GM12878 (cell line): ENCODE results near the gene FOXK1. TPM values are rescaled to one million over a fixed set of nuclear protein-coding genes. Genes with fewer than 3 reads are reported as not detected.

Source experiments
- ATAC-seq: fragments of 200-7000 bp; cut with Tn5 transposase; 3 replicates; pipeline ENCODE4 v1.9.1; 2020; ENCODE audit warnings: mild to moderate bottlenecking, moderate library complexity
- BruUV-seq: library from RNA; stranded (reverse); fragments of 400-500 nt; replicated peaks from 2 replicates; lab custom pipeline; 2021; lab: Mats Ljungman, UMichigan
- CTCF ChIA-PET: fragments of 300-600 bp; sonication (Branson Sonifier 250); formaldehyde crosslinking; extraction: SDS; loops from one replicate; lab custom pipeline; 2021; ENCODE audit warnings: inconsistent platforms; lab: Yijun Ruan, JAX
- POLR2A ChIA-PET: fragments of 350-600 bp; formaldehyde crosslinking; extraction: SDS; loops from one replicate; lab custom pipeline; 2021; ENCODE audit warnings: inconsistent platforms; lab: Charles Lee
- RAD21 ChIA-PET: fragments of 300-600 bp; sonication (Branson Sonifier 250); formaldehyde crosslinking; loops from one replicate; lab custom pipeline; 2023; ENCODE audit warnings: antibody characterized with exemption; ENCODE audit not compliant: unreplicated experiment; lab: Charles Lee
- SMC1A ChIA-PET: fragments of 300-600 bp; sonication (Branson Sonifier 250); formaldehyde crosslinking; loops from one replicate; lab custom pipeline; 2023; ENCODE audit not compliant: unreplicated experiment, uncharacterized antibody; lab: Charles Lee
- DNase-seq: peaks from one replicate; pipeline ENCODE4 v3.0.0-alpha.2; 2011; ENCODE audit warnings: low read depth, low spot score
- FAIRE-seq: peaks from 3 replicates; lab custom pipeline; 2011; peaks lifted over from hg19 to GRCh38; lab: Jason Lieb, UNC
- H2AFZ ChIP-seq: 2 replicates; pipeline ENCODE4 v1.6.0; 2011; ENCODE audit warnings: low read depth, low read length, control low read depth; ENCODE audit not compliant: control insufficient read depth
- H3K27ac ChIP-seq: 2 replicates; pipeline ENCODE4 v1.5.1; 2011; ENCODE audit warnings: control low read depth; ENCODE audit not compliant: control insufficient read depth, insufficient read depth
- H3K27me3 ChIP-seq, 2 experiments: replicated peaks in 1 of 2; 2 replicates each; pipeline versions ENCODE4 v1.6.0 to v1.6.1; 2011; ENCODE audit warnings: low read length in 1 of 2; ENCODE audit not compliant: control insufficient read depth in 2 of 2, insufficient read depth in 2 of 2
- H3K36me3 ChIP-seq, 2 experiments: 2 replicates each; pipeline ENCODE4 v1.5.1; 2011; ENCODE audit warnings: low read length in 1 of 2; ENCODE audit not compliant: control insufficient read depth in 2 of 2, insufficient read depth in 2 of 2
- H3K4me1 ChIP-seq: 2 replicates; pipeline ENCODE4 v1.6.1; 2011; ENCODE audit warnings: mild to moderate bottlenecking, low read length, moderate library complexity, mixed read lengths; ENCODE audit not compliant: control insufficient read depth, insufficient read depth
- H3K4me2 ChIP-seq: 2 replicates; pipeline ENCODE4 v1.6.0; 2011; ENCODE audit warnings: control low read depth; ENCODE audit not compliant: control insufficient read depth, insufficient read depth
- H3K4me3 ChIP-seq: fragments of 200-600 bp; sonication (generic); 2 replicates; pipeline ENCODE4 v1.5.1; 2016
- H3K79me2 ChIP-seq: 2 replicates; pipeline ENCODE4 v1.6.0; 2011; ENCODE audit warnings: low read length; ENCODE audit not compliant: control insufficient read depth, insufficient read depth
- H3K9ac ChIP-seq: 2 replicates; pipeline ENCODE4 v1.8.0; 2011; ENCODE audit warnings: low read length, control low read depth, mixed read lengths; ENCODE audit not compliant: control insufficient read depth, insufficient read depth
- H3K9me3 ChIP-seq: replicated peaks from 3 replicates; pipeline ENCODE4 v1.5.1; 2011; ENCODE audit warnings: mild to moderate bottlenecking, low read length; ENCODE audit not compliant: control insufficient read depth, insufficient read depth
- H4K20me1 ChIP-seq: 2 replicates; pipeline ENCODE4 v1.6.0; 2011; ENCODE audit not compliant: control insufficient read depth, insufficient read depth
- ATF7 ChIP-seq: fragments of 450-650 bp; IDR thresholded peaks from 2 replicates; pipeline ENCODE4 v1.6.1; 2016; ENCODE audit warnings: low read depth, mild to moderate bottlenecking
- CBX5 ChIP-seq: sonication (generic); IDR thresholded peaks from 2 replicates; pipeline ENCODE4 v1.6.1; 2016; ENCODE audit warnings: low read depth, moderate library complexity, mild to moderate bottlenecking, inconsistent platforms
- CHD2 ChIP-seq: IDR thresholded peaks from 2 replicates; pipeline ENCODE4 v1.6.1; 2011; ENCODE audit warnings: low read depth, low read length, improper control_type of control experiment, borderline replicate concordance
- CREM ChIP-seq: IDR thresholded peaks from 2 replicates; pipeline ENCODE4 v1.6.1; 2014; ENCODE audit warnings: antibody characterized with exemption, low read depth
- EED ChIP-seq: sonication (generic); IDR thresholded peaks from 2 replicates; pipeline ENCODE4 v1.6.1; 2016; ENCODE audit warnings: antibody characterized with exemption, low read depth
- IKZF1 ChIP-seq: fragments of 450-650 bp; conservative IDR thresholded peaks from 2 replicates; pipeline ENCODE4 v1.6.1; 2017; ENCODE audit warnings: antibody characterized with exemption, mild to moderate bottlenecking
- IKZF2 ChIP-seq, 2 experiments: fragments of 450-650 bp; IDR thresholded peaks; 2 replicates each; pipeline ENCODE4 v1.6.1; 2017; ENCODE audit warnings: mild to moderate bottlenecking in 2 of 2, moderate library complexity in 2 of 2
- KLF5 ChIP-seq: fragments of 450-650 bp; IDR thresholded peaks from 2 replicates; pipeline ENCODE4 v1.6.1; 2014; ENCODE audit warnings: mild to moderate bottlenecking; ENCODE audit not compliant: partially characterized antibody
- LARP7 ChIP-seq: fragments of 450-650 bp; IDR thresholded peaks from 2 replicates; pipeline ENCODE4 v1.6.1; 2017; ENCODE audit warnings: mild to moderate bottlenecking
- MEF2B ChIP-seq: fragments of 450-650 bp; IDR thresholded peaks from 2 replicates; pipeline ENCODE4 v1.6.1; 2018; ENCODE audit warnings: mild to moderate bottlenecking, moderate library complexity; ENCODE audit not compliant: partially characterized antibody, poor library complexity, severe bottlenecking
- MXI1 ChIP-seq: fragments of 150-350 bp; IDR thresholded peaks from 2 replicates; pipeline ENCODE4 v1.6.1; 2011; ENCODE audit warnings: low read depth, mild to moderate bottlenecking, inconsistent platforms, low read length, improper control_type of control experiment
- NBN ChIP-seq: fragments of 450-650 bp; IDR thresholded peaks from 2 replicates; pipeline ENCODE4 v1.6.1; 2016
- NR2F1 ChIP-seq: fragments of 450-650 bp; conservative IDR thresholded peaks from 2 replicates; pipeline ENCODE4 v1.6.1; 2017; ENCODE audit warnings: mild to moderate bottlenecking
- PAX5 ChIP-seq: IDR thresholded peaks from 2 replicates; pipeline ENCODE4 v1.6.1; 2011; ENCODE audit warnings: low read depth, low read length, borderline replicate concordance
- PML ChIP-seq: IDR thresholded peaks from 2 replicates; pipeline ENCODE4 v1.6.1; 2012; ENCODE audit warnings: low read length, inconsistent platforms
- RAD21 ChIP-seq: IDR thresholded peaks from 2 replicates; pipeline ENCODE4 v1.6.1; 2011; ENCODE audit warnings: mild to moderate bottlenecking, low read depth, low read length, moderate library complexity; ENCODE audit not compliant: insufficient read depth
- RCOR1 ChIP-seq: conservative IDR thresholded peaks from 2 replicates; pipeline ENCODE4 v1.6.1; 2012; ENCODE audit warnings: low read depth, low read length, improper control_type of control experiment
- RELA ChIP-seq: fragments of 450-650 bp; IDR thresholded peaks from 2 replicates; pipeline ENCODE4 v1.8.0; 2014; ENCODE audit warnings: borderline replicate concordance; ENCODE audit not compliant: partially characterized antibody
- SMAD1 ChIP-seq: fragments of 450-650 bp; IDR thresholded peaks from 2 replicates; pipeline ENCODE4 v1.6.1; 2018; ENCODE audit warnings: mild to moderate bottlenecking, low read depth; ENCODE audit not compliant: partially characterized antibody
- SMARCA5 ChIP-seq: fragments of 450-650 bp; IDR thresholded peaks from 2 replicates; pipeline ENCODE4 v1.6.1; 2017; ENCODE audit warnings: mild to moderate bottlenecking
- WGBS: methylation state at CpG from one replicate; pipeline ENCODE4 v1.1.6; 2016; ENCODE audit warnings: low lambda C conversion rate; ENCODE audit not compliant: insufficient replicate concordance, insufficient coverage; ENCODE audit errors: missing lambda C conversion rate; 5-methylcytosine and 5-hydroxymethylcytosine counted together
- in situ Hi-C: fragments of 300-500 bp; cut with MboI; formaldehyde crosslinking; loops from 9 replicates; pipeline ENCODE4 v1.14.3; 2018; ENCODE audit warnings: mixed read lengths
- intact Hi-C: fragments of 100-400 bp; cut with micrococcal nuclease; formaldehyde crosslinking; loops from one replicate; pipeline ENCODE4 v1.14.2; 2022; ENCODE audit not compliant: unreplicated experiment
- polyA plus RNA-seq, 11 experiments: library from polyadenylated mRNA; depleted of rRNA in 4 of 11; unstranded in 6 of 11; stranded (reverse) in 5 of 11; fragments of >200 nt; fragmentation: Nextera tagmentation in 4 of 11; fragmentation: Illumina TruSeq in 1 of 11; extraction: Ambion mirVana in 4 of 11; extraction: Trizol in 1 of 11; gene quantifications; 1 replicate in 1 of 11; 2 replicates in 10 of 11; pipeline versions ENCODE4 v1.2.1 to v1.2.3, GENCODE V29; 2011 to 2016; ENCODE audit warnings: inconsistent platforms in 2 of 11, missing spikeins in 2 of 11, low read depth in 1 of 11
- total RNA-seq, 4 experiments: library from RNA; depleted of rRNA in 3 of 4; stranded (reverse); fragments of >200 nt in 3 of 4; fragmentation: Illumina TruSeq in 1 of 4; extraction: Trizol in 1 of 4; gene quantifications; 2 replicates each; pipeline versions ENCODE4 v1.2.1 to v1.2.3, GENCODE V29; 2013 to 2021
- TF ChIP-seq, protein P1 (sequence below): fragments of 450-650 bp; IDR thresholded peaks from 2 replicates; pipeline ENCODE4 v1.6.1; 2014; ENCODE audit warnings: mild to moderate bottlenecking

The FOXK1 gene
- total and polyA plus RNA-seq, 10 of the 15 experiments (the other 5 are each of a cell fraction or from before 2014, with no cell fraction given): 0.24 to 31.8 (median 4.5) TPM

DNA sequence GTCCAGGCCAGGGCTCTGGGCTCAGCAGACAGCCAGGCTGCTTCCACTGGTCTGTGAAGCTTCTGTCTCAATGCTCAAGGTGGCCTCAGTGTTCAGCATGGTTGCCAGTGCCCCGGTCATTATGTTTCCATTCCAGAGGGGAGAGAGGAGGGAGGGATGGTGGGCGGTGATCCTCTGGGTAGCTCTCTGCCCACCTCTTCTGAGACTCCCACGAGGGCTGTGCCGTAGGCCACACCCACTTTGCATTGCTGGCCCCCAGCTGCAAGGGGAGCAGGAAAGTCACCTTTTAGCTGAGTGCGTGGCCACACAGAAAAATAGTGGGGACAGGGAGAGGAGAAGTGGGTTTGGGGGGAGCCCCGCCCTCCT is 42.5 kb downstream of the FOXK1 start (continued):
- TF ChIP-seq PML (no peak), IKZF2 (IDR thresholded peaks at IDR 0.05) (no peak), KLF5 (no peak)
- TF ChIP-seq, all 136 proteins: peak for 4

DNA sequence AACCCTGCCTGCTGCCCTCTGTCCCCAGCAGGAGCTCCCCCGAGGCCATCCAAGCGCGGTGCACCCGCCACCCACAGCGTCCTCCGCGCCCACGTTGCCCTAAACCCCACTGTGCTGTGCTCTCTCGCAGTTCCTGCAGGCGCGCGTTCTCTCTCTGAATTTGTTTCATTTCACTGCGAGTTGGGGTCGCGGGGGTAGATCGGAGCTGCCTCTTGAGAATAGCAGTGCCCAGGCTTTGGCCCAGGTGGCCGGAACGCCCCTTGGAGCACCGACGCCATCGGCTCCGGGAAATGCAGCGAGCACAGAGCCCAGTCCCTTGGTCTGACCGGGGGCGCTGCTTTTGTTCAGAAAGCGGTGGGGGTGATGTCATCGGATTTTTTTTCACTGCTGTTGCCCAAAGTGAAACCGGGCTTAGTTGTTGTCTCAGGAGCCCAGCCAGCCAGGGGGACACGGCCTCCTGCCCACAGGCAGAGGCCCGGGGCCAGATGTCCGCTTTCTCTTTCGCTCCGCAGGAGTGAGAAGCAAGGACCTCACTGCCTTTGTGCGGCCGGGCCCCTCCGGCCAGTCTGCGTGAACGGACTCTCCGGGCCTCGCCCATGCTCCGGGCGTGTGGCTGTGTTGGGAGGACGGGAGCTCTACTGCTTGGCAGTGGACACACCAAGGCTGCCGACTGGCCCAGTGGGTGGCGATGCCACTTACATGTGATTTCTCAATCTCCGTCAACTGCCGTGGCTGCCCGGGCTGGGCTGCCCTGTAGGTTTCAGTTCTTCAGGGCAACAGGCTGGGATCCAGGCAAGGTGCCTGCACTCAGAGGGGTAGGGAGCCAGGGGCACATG is 43.1 kb downstream of the FOXK1 start:
- Histone ChIP-seq H3K27ac (peak overlapping the region; percentile 74), H3K4me1 (peaks cover 30% of the 10 kb centered on the region), H3K36me3 (peaks cover 4 to 12% of the 10 kb centered on the region in 2 experiments; a peak in 3 of 4 replicates), H3K27me3 (no peaks in the 10 kb centered on the region), H3K4me3 (peak overlapping the region; percentile 78), H3K4me2 (peak overlapping the region; percentile 92), H3K9me3 (no peaks in the 10 kb centered on the region), H4K20me1 (no peaks in the 10 kb centered on the region), H2AFZ (peak overlapping the region; percentile 1), H3K79me2 (peaks cover 34% of the 10 kb centered on the region), H3K9ac (peak overlapping the region; percentile 60)
- in situ Hi-C loops: no loop called here
- RAD21 ChIA-PET: interaction anchor here (1.2 to 3.0 kb wide), 6 partner anchors 12 to 42 kb away, joined by 3 to 16 read pairs (median 8); partner anchors contain the start of gene FOXK1
- under 1% methylated on average over 48 of the region's 48 CpGs for WGBS
- intact Hi-C loops: loop anchor here (1.0 kb wide), 1 partner anchor 41 kb away; no protein-coding TSS in a partner anchor
- FAIRE-seq (peak; percentile 75), ATAC-seq (peak; percentile 91), DNase-seq (no peak)
- SMC1A ChIA-PET: interaction anchor here (0.6 to 1.5 kb wide), 8 partner anchors 12 to 83 kb away, joined by 3 to 7 read pairs (median 4); no protein-coding TSS in a partner anchor
- CTCF ChIA-PET: interaction anchor here (0.9 to 1.9 kb wide), 5 partner anchors 12 to 42 kb away, joined by 3 to 6 read pairs (median 3); no protein-coding TSS in a partner anchor
- POLR2A ChIA-PET: interaction anchor here (1.0 to 4.3 kb wide), 3 partner anchors 20 to 43 kb away, joined by 4 to 15 read pairs (median 7); partner anchors contain the start of gene FOXK1
- BruUV-seq: no TSS peak
- peak; percentile 98 for TF ChIP-seq ATF7
- no peak for TF ChIP-seq RCOR1
- TF ChIP-seq MEF2B: peak; percentile 38
- 0 out of 2 replicates have a peak, but pooled peaks have one; percentile 28 for TF ChIP-seq NBN
- TF ChIP-seq CBX5: peak; percentile 22; the same call in 1 of the 2 replicates
- no peak for TF ChIP-seq RELA
- peak; percentile 58 for TF ChIP-seq EED
- peak; percentile 41 for TF ChIP-seq MXI1
- TF ChIP-seq PAX5: 0 out of 2 replicates have a peak, but pooled peaks have one; percentile 37
- TF ChIP-seq RAD21: 0 out of 2 replicates have a peak, but pooled peaks have one; percentile 0
- TF ChIP-seq CREM: 0 out of 2 replicates have a peak, but pooled peaks have one; percentile 50
- TF ChIP-seq, protein P1, sequence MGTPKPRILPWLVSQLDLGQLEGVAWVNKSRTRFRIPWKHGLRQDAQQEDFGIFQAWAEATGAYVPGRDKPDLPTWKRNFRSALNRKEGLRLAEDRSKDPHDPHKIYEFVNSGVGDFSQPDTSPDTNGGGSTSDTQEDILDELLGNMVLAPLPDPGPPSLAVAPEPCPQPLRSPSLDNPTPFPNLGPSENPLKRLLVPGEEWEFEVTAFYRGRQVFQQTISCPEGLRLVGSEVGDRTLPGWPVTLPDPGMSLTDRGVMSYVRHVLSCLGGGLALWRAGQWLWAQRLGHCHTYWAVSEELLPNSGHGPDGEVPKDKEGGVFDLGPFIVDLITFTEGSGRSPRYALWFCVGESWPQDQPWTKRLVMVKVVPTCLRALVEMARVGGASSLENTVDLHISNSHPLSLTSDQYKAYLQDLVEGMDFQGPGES: no peak
- TF ChIP-seq IKZF1: peak; percentile 51
- peak; percentile 47; the same call in 1 of the 2 replicates for TF ChIP-seq SMARCA5
- TF ChIP-seq SMAD1: no peak
- TF ChIP-seq CHD2: no peak
- peak; percentile 12; the same call in 1 of the 2 replicates for TF ChIP-seq NR2F1
- TF ChIP-seq LARP7: no peak; the same call in 1 of the 2 replicates
